ENCODE data around the gene CNTNAP2.

- TF ChIP-seq GATA3 (IDR thresholded peaks at IDR 0.05; ENCODE audit: low read depth, low read length) = no peak
- TF ChIP-seq GATA2 (IDR thresholded peaks at IDR 0.05; ENCODE audit: low read depth, low read length) = no peak
These were observed 1796.5 kb downstream of the CNTNAP2 start for GRCh38 chr7:147912946-147913638.
